Frontal cortex (tissue), 4 donors: ENCODE measurements around the gene SIGLECL1. TPM values are rescaled to one million over a fixed set of nuclear protein-coding genes. Genes with fewer than 3 reads are reported as not detected.

Experiments used
- DNase-seq, 2 donors: peaks; one replicate each; pipeline ENCODE4 v3.0.0; 2012; ENCODE audit warnings: low spot score in 2 of 2
- FAIRE-seq: peaks from 2 replicates; lab custom pipeline; 2012; peaks lifted over from hg19 to GRCh38; lab: Jason Lieb, UNC
- total RNA-seq: library from RNA; depleted of rRNA; stranded (reverse); fragments of >200 nt; gene quantifications from one replicate; pipeline ENCODE4 v1.2.3, GENCODE V29; 2014
- donor health status: control.
- donor health status: control.
- donor health status: control.

SIGLECL1 gene
- total RNA-seq, 1 donor from 2014 or later, result not detected

GRCh38 chr19:51251468-51251820 lies 564 bp downstream of the SIGLECL1 start:
- no peak for DNase-seq
- FAIRE-seq, result no peak

GRCh38 chr19:51252306-51253079 lies 1.6 kb downstream of the SIGLECL1 start:
- FAIRE-seq, result no peak
- DNase-seq, result no peak

- DNase-seq (no peak), FAIRE-seq (no peak)
Measured at GRCh38 chr19:51253088-51253806, 2.4 kb downstream of the SIGLECL1 start.

DNA sequence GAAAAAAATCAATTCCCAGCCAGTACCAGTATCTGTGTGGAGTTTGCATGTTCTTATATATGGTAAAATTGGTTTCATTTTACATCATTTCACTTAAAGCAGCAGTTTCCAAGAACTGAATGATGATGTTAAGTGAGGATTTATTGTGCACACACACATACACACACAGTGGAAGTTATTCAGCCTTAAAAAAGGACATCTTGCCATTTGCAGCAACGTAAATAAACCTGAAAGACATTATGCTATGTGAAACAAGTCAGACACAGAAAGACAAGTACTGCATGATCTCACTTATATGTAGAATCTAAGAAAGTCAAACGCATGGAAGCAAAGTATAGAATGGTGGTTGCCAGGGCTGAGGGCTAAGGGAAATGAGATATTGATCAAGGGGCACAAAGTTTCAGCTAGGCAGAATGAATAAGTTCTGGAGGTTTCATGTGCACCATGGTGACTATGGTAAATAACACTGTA lies 5.3 kb downstream of the SIGLECL1 start:
- no peak for FAIRE-seq
- DNase-seq, result no peak

GRCh38 chr19:51257471-51257870 lies 6.6 kb downstream of the SIGLECL1 start:
- DNase-seq, result no peak
- FAIRE-seq, result no peak

- DNase-seq (no peak), FAIRE-seq (no peak)
Measured at GRCh38 chr19:51258165-51259160, 7.6 kb downstream of the SIGLECL1 start.

- FAIRE-seq (no peak), DNase-seq (no peak)
Measured at GRCh38 chr19:51259348-51260245, 8.7 kb downstream of the SIGLECL1 start.

- FAIRE-seq, result no peak
- no peak for DNase-seq
Measured at GRCh38 chr19:51263808-51264207, 12.9 kb downstream of the SIGLECL1 start.

- peak in 1 of 2 donors; percentile 37 for DNase-seq
- FAIRE-seq, result no peak
Measured at GRCh38 chr19:51271067-51271466, 20.2 kb downstream of the SIGLECL1 start.

DNA sequence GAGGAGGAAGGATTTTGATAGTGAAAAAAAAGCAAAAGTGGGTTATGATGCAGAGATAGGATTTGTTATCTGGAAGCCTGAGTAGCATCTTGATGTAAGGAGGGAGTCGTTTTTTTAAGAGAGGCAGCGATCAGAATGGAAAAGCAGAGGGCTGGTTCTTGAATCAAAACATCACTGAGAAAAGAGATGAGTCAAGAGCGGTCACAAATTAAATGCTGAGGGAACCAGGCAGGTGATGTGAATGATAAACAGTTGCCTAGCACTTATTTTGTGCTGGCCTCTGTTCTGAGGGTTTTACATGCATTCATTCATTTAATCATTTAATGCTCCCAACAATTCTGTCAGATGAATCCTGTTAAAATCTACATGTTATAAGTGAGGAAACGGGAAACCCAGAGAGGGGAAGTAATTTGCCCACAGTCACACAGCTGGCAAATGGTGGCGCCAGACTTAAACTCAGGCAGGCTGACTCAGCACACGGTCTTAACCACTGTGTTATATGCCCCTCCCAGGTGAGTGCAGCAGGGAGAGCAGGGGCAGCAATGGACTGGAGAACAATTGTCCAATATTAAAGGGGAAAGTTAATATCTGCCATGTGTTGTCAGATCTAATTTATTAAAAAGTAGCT lies 21.4 kb downstream of the SIGLECL1 start:
- DNase-seq (no peak), FAIRE-seq (no peak)

DNA sequence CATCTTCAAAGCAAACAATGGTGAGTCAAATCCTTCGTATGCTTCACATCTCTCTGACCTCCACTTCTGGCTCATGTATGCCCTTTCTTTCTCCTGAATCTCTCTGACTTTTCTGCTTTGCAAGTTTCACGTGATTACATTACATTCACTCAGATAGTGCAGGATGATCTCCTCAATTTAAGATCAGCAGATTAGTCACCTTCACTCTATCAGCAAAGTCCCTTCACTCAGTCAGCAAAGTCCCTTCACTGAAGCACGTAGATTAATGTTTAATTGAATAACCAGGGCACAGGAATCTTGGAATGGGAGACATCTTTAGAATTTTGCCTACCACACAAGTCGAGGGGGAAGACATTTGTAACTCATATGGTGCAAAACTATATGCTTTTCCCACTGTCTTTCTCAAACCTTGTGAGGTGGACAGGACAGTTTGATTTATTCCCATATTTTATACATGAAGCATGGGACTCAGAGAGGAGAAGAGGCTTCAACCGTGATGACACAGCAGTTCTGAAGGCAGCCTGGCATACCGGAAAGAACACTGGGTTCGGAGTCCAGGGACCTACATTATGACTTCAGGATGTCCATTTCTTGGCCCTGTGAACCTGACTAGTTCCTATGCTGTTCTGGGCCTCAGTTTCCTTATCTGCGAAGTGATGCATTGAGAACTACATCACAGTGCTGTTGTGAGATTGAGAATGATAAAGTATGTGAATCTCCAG lies 23.3 kb downstream of the SIGLECL1 start:
- DNase-seq, result no peak
- no peak for FAIRE-seq

DNA sequence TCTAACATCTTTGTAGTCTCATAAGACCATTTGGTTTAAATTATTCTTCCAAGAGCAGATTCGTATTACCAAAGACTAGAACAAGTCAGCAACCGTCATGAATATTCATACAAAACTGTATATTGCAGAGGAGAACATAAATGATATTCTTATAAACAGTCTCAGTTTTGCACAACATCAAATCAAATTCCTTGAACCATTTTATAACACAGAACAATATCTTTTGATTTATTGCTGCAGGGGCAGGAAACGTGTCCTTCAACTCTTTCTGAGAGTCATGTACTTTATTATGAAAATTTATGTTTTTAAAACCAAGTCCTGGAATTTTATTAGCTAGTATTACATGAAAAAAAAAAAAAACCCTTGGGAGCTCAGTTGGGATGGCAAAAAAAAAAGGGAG lies 26.2 kb downstream of the SIGLECL1 start:
- FAIRE-seq, result no peak

DNA sequence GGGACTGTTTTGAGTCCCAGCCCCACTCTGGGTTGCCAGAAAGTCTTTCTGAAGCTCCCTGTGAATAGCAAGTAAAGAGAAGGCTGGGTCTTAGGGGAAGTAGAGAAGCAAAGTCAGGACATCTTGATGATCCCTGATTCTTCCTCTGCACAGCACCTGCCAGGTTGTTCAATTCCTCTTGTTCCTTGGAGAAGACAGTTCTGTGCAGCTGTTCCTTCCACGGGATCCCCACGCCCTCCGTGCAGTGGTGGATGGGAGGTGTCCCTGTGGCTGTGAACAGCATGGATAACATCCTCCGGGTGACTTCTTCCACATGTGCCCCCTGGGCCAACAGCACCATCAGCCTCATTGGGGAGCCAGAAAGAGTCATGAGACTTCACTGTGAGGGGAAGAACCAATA lies 31.5 kb downstream of the SIGLECL1 start:
- DNase-seq (no peak), FAIRE-seq (no peak)

More for the DNA sequence above, 26.2 kb downstream of the SIGLECL1 start:
- DNase-seq, result no peak

DNA sequence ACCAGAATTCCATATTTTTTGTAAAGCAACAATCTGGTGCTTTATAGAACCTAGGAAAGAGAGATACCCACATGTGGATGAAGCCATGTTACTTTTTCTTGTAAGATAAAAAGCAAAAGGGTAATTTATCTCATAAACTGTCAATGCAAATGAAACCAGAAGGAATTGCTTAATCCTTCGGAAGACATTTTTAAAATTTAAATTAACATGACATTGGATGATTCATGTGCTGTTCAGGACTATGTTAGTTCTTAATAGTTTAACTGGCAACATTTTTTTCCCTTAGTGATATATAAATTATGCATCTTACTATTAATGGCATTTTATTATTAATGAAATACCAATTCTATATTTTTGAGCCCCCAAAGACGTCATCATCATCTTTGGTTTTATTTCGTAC lies 34.8 kb downstream of the SIGLECL1 start:
- DNase-seq, result no peak
- no peak for FAIRE-seq

- no peak for DNase-seq
- no peak for FAIRE-seq
Measured at GRCh38 chr19:51289635-51290034, 38.8 kb downstream of the SIGLECL1 start.

- peak in 1 of 2 donors; percentile 59 for DNase-seq
Measured at GRCh38 chr19:51292971-51293370, 42.1 kb downstream of the SIGLECL1 start.

GRCh38 chr19:51293571-51294210 lies 42.8 kb downstream of the SIGLECL1 start:
- no peak for FAIRE-seq
- no peak for DNase-seq

More at GRCh38 chr19:51292971-51293370, 42.1 kb downstream of the SIGLECL1 start:
- no peak for FAIRE-seq
